Measurements from ENCODE around the gene PODN.

PODN gene, protein sequence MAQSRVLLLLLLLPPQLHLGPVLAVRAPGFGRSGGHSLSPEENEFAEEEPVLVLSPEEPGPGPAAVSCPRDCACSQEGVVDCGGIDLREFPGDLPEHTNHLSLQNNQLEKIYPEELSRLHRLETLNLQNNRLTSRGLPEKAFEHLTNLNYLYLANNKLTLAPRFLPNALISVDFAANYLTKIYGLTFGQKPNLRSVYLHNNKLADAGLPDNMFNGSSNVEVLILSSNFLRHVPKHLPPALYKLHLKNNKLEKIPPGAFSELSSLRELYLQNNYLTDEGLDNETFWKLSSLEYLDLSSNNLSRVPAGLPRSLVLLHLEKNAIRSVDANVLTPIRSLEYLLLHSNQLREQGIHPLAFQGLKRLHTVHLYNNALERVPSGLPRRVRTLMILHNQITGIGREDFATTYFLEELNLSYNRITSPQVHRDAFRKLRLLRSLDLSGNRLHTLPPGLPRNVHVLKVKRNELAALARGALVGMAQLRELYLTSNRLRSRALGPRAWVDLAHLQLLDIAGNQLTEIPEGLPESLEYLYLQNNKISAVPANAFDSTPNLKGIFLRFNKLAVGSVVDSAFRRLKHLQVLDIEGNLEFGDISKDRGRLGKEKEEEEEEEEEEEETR

DNA sequence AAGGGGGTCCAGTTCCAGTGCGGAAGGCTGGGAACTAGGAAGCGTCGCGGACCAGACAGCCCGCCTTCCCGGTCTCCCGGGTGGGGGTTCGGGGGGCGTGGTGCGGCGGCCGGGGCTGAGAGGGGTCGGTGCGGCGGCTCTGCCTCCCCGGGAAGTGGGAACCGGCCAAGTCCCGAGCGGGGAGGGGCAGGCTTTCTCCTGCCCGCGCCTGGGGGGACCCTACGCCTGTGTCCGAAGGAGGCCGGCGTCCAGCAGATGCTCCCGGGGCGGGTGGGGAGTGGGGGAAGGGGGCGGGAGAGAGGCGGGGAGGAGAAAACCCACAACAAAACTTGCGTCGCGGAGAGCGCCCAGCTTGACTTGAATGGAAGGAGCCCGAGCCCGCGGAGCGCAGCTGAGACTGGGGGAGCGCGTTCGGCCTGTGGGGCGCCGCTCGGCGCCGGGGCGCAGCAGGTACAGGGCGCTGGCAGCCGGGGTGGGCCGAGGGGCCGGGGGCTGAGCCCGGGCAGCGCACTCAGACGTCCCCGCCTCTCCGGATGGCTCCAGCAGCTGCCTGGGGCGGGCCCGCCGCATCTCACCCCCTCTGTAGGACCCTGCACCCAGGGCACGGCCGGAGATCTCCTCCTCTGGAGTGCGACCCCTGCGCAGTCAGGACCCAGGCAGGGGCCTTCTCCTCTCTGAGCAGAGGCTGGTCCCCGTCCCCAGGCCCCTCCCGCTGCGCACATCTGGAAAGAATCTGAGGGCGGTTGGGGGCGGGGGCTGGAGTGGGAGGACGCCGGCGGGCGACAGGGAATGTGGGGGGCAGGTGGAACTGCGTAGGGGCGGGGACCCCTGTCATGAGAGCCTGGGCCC lies at the start of gene PODN:
PODN (plus strand) TSS at position 355 of the 849 bp plus-strand sequence. CDS start 7,643 bp downstream, outside the sequence.
- peak; percentile 84 for DNase-seq (ENCODE audit: low spot score)

DNA sequence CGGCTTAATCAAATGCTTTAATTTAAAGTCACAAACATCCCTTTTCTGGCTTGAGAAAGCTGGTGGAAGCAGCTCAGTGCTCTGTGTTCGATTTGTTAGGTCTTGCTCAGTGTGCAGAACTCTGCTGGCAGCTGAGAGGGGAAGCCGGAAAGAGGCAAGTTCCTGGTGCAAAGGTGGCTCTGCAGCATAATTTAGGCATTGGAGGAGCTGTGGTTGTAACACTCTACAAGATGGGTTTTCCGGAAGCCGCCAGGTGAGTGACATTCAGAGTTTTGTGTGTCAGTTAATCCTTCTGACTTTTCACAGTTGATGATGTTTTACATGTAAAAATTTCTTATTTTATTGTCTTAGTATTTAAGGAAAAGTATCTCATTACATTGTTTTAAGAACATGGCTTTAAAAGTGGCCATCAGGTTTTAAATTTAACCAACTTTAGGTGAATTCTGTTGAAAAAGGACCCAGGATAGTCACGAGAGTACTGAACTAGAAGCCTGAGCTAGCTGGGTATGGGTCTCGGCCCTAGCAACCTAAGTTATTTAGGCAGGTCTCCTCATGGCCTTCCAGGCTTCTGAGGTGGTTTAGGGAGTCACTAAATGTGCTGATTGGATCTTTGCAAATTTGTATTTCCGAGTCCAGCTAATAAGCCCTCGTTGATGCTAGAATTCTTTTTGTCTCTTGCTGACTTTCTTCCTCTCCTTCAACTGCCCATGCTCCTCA lies 47.1 kb upstream of the PODN start:
- DNase-seq (ENCODE audit: low spot score) = peak; percentile 81

DNA sequence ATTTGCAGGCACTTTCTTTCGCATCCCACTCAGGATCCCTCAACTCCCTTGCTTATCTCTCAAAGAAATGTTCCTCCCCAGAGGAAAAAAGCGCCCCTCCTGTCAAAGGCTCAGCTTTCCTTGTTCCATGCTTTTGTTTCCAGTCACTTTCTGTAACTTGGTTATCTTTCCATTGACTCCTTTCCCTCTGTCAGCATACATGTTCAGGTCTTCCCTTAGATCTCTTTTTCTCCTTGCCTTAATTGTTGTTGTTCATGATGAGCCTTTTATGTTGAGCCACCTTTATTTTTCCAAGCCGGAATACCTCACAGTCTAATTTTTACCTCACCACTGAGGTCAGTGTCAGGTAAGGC lies 46.5 kb upstream of the PODN start:
- no peak for DNase-seq (ENCODE audit: low spot score)

DNA sequence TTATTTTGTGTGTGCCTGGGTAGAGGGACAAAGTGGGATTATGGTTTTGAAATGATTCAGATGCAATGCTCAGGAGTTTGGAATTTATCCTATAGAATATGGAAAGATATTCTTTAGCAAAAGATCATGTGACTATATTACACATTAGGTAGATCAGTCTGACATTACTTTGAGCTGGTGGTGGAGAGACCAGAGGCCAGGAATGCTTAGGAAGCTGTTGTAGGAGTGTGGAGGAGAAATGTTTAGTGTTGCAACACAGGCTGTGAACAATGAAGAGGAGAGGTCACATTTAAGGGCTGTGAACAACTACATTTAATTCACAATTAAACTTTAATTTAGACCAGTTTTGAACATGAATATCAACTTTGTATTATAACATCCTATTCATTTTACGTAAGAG lies 45.3 kb upstream of the PODN start:
- DNase-seq (ENCODE audit: low spot score) = peak; percentile 14

DNA sequence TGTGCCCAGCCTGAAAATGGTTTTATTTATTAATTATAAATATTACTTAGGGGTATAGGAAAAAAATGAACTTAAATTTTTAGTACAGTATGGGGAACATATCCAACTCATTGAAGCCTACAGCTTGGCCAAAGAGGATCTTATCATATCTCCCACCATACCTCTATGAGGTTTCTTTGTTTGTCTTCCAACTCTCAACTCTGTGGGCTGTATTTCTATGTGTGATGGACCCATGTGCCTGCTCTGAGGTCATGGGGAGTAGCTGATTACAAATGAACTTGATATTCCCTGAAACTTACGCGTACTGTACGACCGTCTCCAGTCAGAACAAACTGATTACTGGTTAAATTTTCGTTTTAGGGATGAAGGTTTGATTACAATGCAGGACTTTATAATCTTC lies 41.4 kb upstream of the PODN start:
- no peak for DNase-seq (ENCODE audit: low spot score)

DNA sequence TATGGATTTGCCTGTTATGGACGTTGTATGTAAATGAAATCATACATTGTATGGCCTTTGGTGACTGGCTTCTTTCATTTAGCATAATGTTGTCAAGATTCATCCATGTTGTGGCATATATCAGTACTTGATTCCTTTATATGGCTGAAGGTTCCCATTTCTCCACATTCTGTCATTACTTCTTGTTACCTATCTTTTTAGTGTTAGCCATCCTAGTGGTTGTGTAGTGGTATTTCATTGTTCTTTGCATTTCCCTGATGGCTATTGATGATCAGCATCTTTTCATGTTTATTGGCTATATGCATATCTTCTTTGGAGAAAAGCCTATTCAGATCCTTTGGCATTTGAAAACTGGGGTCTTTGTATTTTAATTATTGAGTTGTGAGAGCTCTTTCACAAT lies 39.8 kb upstream of the PODN start:
- no peak for DNase-seq (ENCODE audit: low spot score)

DNA sequence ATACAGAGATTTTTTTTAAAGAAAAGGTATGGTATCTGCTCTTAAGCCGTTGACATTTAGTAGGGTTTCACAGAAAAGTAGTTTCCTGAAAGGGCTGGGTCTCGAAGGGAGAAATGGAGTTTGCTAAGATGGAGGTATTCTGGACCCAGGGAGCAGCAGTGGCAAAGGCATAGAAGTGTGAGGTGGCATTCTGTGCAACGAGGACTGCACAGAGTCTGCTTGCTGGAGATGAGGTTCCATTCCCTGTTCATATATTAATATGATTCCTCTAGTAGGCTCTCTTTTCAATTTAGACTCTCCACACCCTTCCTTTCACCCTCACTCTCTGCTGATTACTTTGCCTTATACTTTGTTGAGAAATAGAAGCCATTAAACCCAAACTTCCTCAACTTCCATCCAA lies 38.5 kb upstream of the PODN start:
- DNase-seq (ENCODE audit: low spot score) = no peak

DNA sequence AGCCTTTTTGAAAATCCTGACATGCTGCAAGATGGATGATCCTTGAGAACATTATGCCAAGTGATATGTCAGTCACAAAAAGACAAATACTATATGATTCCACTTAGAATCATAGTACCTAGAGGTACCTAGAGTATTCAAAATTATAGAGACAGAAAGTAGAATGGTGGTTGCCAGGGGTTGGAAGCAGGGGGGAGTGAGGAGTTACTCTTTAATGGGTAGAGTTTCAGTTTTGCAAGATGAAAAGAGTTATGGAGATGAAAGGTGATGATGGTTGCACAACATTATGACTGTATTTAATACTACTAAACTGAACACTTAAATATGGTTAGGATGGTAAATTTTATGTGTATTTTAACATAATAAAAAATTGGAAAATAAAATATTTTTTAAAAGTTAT lies 37.9 kb upstream of the PODN start:
- DNase-seq (ENCODE audit: low spot score) = no peak

DNA sequence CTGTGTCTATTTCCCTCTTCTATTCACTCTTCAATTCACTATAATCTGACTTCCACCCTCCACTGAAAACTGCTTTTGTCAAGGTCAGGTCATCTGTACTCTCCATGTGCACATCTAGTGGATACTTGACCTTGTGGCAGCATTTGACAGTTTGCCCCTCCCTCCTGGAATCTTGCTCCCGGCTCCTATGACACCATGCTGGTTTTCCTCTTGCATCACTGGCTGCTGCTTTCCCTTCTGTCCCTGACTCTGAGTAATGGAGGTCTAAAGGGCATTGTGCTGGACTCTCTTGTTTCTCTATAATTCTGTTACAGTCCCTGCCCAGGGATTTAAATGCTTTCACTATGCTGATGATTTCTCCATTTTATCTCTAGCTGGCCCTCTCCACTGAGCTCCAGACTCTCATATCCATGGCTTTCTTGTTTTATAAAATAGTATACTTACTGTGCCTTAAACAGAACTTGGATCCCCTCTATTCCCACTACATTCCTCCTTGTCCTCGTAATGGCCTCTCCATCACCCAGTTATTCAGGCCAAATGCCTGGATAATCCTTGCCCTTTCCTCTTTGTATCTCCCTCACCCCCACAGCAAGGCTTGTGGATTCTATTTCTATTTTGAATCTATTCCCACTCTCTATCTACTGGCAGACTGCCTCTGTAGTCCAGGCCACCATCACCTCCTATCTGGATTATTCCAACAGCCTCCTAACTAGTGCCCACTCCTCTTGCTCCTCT lies 36.8 kb upstream of the PODN start:
- peak; percentile 81 for DNase-seq (ENCODE audit: low spot score)

DNA sequence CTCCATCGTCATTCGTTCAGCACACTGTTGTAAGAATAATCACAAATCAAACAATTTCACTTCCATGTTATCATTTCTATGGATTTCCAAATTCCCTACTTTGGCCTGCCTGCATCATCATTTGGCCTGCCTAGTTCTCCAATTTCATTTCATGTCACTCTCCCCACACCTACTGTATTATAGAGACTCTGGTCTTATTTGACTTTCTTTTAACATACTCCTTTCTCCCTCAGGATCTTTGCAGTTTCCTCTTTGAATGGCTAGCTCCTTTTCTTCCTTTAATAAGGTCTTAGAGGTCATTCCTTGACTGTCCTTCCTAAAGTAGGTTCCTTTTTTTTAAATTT lies 36.3 kb upstream of the PODN start:
- DNase-seq (ENCODE audit: low spot score) = no peak

DNA sequence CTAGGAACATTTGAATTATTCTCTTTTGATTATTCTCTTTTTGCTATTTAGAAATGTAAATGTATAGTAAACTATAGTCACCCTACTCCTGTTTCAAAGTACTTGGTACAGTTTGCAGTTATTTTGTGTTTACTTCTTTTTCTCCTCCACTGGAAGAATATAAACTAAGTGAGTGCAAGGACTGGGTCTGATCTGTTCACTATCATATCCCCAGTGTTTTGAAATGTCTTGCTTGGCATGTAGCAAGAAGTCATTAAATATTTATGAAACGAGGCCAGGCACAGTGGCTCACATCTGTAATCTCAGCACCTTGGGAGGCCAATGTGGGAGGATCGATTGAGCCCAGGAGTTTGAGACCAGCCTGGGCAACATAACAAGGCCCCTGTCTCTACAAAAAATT lies 35.8 kb upstream of the PODN start:
- no peak for DNase-seq (ENCODE audit: low spot score)

DNA sequence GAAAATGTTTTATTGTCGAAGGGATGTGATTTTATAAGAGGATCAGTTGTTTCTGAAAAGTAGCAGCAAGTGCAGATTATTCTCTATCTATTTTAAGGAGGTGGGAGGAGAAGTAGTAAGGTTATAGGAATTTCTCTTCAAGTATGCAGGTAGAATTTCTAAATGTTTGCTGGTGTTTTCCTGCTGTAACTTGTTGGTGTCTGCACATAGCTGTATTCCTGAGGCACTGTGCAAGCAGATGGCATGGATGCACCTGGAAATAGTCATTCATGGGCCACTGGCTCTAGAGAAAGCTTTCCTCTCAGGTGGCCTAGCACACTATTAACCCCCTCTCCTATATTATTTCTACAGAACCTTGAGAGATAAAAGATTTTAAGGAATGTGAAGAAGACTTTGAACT lies 30.3 kb upstream of the PODN start:
- no peak for DNase-seq (ENCODE audit: low spot score)

DNA sequence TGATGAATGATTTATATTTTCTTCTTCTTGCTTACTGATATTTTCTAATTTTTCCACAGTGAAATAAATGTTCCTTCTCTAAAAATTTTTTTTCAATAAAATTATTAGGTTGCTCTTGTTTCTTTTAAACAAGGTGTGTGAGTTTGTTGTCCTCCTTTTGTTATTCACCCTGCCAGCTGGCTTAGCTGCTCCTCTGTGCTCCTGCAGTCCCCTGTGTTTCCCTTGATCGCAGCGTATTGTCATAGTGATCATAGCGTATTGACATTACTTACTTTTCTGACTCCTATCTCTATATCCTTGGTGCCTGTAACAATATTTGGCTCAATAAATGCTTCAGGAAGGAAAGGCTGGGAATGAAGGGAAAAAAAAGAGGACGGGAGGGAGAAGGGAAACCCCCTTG lies 24.9 kb upstream of the PODN start:
- DNase-seq (ENCODE audit: low spot score) = no peak

DNA sequence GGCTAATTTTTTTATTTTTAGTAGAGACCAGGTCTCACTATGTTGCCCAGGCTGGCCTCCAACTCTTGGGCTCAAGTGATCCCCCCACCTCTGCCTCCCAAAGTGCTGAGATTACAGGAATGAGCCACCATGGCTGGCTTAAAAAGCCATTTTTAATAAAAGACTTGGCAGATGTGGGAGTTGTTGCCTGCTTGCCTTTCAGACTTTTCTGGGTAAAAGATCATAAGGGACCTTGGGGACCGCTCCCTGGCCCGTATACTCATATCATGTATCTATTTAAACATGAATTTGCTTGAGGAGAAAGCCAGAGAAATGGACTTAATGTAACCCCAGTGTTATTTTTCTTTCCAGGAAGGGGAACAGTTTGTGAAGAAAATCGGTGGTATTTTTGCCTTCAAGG lies 23.4 kb upstream of the PODN start:
- DNase-seq (ENCODE audit: low spot score) = no peak

DNA sequence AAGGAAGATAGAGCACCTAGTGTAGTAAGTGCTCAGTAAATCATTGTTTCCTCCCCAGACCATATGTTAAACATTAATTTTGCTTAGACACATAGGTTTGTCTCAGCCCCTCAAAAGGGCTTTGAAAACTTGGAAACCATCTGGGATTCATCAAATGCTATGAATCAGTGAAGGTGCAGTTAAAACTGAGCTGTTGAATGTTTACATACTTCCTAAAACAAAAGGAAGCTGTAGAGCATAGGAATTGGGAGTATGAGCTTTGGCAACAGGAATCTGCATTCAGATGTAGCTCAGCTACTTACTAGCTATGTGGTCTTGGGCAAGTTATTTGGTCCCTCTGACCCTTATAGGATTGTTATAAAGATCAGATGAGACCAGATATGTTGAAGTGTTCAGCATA lies 18.7 kb upstream of the PODN start:
- peak; percentile 70 for DNase-seq (ENCODE audit: low spot score)

DNA sequence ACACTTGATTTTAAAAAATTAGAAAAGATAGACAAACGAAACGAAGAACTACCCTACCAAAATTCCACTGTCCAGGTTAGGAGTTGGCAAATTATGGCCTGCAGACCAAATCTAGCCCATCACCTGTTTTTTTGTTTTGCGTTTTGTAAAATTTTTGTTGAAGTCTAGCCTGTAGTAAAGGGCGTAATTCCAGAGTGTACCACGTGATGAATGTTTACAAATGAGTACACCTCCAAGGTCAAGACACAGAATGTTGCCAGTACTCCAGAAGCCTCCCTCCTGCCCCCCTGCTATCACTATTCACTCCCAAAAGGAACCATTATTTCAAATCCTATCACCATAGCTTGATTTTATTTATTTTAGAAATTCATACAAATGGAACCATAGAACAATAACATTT lies 17.1 kb upstream of the PODN start:
- DNase-seq (ENCODE audit: low spot score) = no peak

DNA sequence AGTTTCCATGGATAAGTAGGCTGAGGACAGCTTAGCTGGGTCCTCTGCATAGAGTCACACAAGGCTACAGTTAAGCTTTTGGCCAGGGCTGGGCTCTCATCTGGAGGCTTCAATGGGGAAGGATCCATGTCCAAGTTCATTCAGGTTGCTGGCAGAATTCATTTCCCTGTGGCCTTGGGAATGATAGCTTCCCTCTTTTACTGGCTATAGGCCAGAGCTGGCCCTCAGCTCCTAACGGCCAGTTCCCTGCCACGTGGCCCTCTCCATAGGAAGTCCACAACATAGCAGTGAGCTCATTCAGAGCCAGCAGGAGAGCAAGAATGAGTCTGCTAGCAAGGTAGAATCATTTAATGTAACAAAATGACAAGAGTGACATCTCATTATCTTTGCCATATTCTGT lies 15.1 kb upstream of the PODN start:
- no peak for DNase-seq (ENCODE audit: low spot score)

DNA sequence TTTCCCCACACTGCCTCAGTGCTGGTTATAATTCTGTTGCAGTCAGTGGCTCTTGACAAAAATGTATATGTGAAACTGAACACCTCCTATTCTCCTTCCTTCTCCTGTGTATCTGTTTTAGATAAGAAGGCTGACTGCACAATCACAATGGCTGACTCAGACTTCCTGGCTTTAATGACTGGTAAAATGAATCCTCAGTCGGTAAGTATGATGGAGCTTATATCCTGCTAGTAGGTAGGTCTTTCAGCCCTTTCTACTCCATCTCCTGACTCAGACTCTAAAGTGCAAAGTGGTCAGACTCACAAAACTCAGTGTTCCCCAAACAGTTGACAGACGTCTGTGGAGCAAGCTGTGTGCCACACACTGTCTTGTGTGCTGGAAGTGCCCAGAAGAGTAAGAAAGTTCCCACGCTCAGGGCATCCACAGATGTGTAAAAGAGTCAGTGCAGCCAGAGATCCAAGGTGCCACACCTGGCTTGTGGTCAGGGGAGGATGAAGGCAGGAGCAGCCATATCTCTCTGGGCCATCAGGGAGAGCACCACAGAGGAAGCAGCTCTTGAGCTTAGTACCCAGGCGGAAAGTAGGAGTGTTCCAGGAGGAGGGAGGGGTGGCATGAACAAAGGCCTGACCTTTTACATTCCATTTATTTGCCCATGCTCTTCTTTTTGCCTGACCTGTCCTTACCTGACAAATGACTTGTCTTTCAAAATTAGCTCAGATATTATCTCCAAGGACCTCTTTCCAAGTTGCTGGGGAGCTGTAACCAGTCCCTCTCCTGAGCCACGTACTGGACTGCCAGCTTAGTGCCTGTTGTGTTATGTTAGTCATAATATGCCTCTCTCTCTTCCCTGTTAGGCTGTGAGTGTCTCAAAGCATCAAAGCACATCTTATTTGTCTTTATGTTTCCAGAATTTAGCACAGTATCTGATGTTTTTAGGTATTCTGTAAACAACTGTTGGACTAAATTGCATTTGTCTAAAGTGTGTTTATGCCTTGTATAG lies 14.0 kb upstream of the PODN start:
- DNase-seq (ENCODE audit: low spot score) = no peak

DNA sequence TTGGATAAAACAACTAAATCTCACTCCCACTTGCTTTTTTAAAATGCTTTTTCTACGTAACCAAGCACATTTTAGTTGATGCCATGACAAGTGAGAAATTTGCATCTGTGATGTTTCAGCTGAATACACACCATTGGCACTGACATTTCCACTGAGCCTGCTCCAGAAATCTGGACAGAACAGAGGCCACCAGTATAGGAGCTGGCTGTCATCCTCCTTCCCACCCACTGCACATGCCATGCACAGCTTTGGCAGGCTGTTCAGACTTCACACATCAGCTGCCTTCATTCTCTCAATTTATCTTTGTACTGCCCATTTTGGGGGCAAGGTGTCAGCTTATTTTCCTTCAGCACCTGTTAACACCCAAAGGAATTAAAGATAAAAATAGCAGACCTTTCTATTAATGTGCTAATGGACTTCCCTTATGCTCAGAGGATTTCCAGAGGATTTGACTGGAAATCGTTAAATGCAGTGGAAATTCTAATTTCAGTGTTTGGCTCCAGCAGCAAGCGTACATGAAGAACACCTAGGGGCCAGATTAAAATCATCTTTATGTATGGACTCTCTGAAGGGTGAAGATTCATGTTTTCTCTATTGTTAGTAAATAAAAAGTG lies 12.9 kb upstream of the PODN start:
- DNase-seq (ENCODE audit: low spot score) = no peak

DNA sequence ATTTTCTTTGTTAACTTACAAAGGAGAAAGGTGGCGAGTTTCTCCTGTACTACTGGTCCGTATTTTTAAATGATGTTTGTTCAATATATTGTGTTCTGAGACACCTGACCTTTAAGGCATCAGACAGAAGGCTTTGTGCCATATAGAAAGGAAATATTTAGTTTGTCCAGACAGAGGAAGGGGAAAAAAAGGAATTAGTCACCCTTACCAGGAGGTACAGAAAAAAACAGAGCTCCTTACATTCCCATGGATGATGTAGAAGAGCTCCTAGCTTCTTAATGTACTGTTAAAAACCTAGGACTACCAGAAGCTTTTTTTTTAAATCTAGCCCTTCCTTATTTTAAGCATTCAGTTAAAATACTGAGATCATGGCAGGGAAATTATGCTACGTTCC lies 12.4 kb upstream of the PODN start:
- no peak for DNase-seq (ENCODE audit: low spot score)
